ENCODE measurements around the gene LRP1. TPM values are rescaled to one million over a fixed set of nuclear protein-coding genes. Genes with fewer than 3 reads are reported as not detected.

Gene LRP1
- total RNA-seq, 3 donors from 2014 or later (not counting 1 experiment from before 2014, with no cell fraction given) = 6.7 to 13.1 (median 9.5) TPM

- ATAC-seq (no peak), DNase-seq (no peak)
- Mint-ChIP-seq H3K9me3 (no peaks in the 10 kb centered on the region), H3K27ac (no peak overlapping the region), H3K27me3 (ENCODE audit: low read depth in 2 of 2) (no peaks in the 10 kb centered on the region), H3K4me3 (no peak overlapping the region), H3K36me3 (no peaks in the 10 kb centered on the region), H3K4me1 (peaks cover 4% of the 10 kb centered on the region in 2 donors)
- Histone ChIP-seq H3K27me3 (ENCODE audit: control insufficient read depth, insufficient read depth, low read length) (no peaks in the 10 kb centered on the region), H3K4me1 (ENCODE audit: control insufficient read depth, insufficient read depth, low read length) (peaks cover 6% of the 10 kb centered on the region), H3K9me3 (ENCODE audit: control insufficient read depth, insufficient read depth, low read length) (no peaks in the 10 kb centered on the region), H3K4me3 (ENCODE audit: low read length) (no peak overlapping the region), H3K36me3 (ENCODE audit: control insufficient read depth, insufficient read depth, low read length) (peaks cover 62% of the 10 kb centered on the region), H3K27ac (ENCODE audit: low read length) (no peak overlapping the region)
- TF ChIP-seq, protein P1, sequence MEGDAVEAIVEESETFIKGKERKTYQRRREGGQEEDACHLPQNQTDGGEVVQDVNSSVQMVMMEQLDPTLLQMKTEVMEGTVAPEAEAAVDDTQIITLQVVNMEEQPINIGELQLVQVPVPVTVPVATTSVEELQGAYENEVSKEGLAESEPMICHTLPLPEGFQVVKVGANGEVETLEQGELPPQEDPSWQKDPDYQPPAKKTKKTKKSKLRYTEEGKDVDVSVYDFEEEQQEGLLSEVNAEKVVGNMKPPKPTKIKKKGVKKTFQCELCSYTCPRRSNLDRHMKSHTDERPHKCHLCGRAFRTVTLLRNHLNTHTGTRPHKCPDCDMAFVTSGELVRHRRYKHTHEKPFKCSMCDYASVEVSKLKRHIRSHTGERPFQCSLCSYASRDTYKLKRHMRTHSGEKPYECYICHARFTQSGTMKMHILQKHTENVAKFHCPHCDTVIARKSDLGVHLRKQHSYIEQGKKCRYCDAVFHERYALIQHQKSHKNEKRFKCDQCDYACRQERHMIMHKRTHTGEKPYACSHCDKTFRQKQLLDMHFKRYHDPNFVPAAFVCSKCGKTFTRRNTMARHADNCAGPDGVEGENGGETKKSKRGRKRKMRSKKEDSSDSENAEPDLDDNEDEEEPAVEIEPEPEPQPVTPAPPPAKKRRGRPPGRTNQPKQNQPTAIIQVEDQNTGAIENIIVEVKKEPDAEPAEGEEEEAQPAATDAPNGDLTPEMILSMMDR (IDR thresholded peaks at IDR 0.05) = no peak
- 94% methylated on average over 4 of the region's 4 CpGs for whole genome bisulfite sequencing (ENCODE audit: insufficient coverage)
- intact Hi-C loops (cut with micrococcal nuclease) = no loop called here
Observed at GRCh38 chr12:57260366-57260765, 132.1 kb downstream of the LRP1 start.

GRCh38 chr12:57261428-57261865, 133.2 kb downstream of the LRP1 start:
- no peak for DNase-seq
- ATAC-seq = no peak
- no peaks in the 10 kb centered on the region for H3K9me3 ChIP-seq (ENCODE audit: control insufficient read depth, insufficient read depth, low read length)
- H3K27me3 ChIP-seq (ENCODE audit: control insufficient read depth, insufficient read depth, low read length) = no peaks in the 10 kb centered on the region
- TF ChIP-seq, protein P1 (IDR thresholded peaks at IDR 0.05) = no peak
- Mint-ChIP-seq H3K9me3 (no peaks in the 10 kb centered on the region), H3K36me3 (no peaks in the 10 kb centered on the region), H3K27me3 (ENCODE audit: low read depth in 2 of 2) (no peaks in the 10 kb centered on the region), H3K4me1 (peaks cover 4% of the 10 kb centered on the region in 2 donors), H3K4me3 (no peak overlapping the region), H3K27ac (no peak overlapping the region)
- no peak overlapping the region for H3K4me3 ChIP-seq (ENCODE audit: low read length)
- 86% methylated on average over 1 of the region's 2 CpGs for WGBS (ENCODE audit: insufficient coverage)
- no peak overlapping the region for H3K27ac ChIP-seq (ENCODE audit: low read length)
- H3K36me3 ChIP-seq (ENCODE audit: control insufficient read depth, insufficient read depth, low read length) = peaks cover 53% of the 10 kb centered on the region
- intact Hi-C loops (cut with micrococcal nuclease) = no loop called here
- peaks cover 6% of the 10 kb centered on the region for H3K4me1 ChIP-seq (ENCODE audit: control insufficient read depth, insufficient read depth, low read length)

GRCh38 chr12:57262126-57262822, 134.0 kb downstream of the LRP1 start:
- intact Hi-C loops (cut with micrococcal nuclease) = no loop called here
- ATAC-seq (no peak), DNase-seq (no peak)
- no peaks in the 10 kb centered on the region for H3K27me3 ChIP-seq (ENCODE audit: control insufficient read depth, insufficient read depth, low read length)
- H3K36me3 ChIP-seq (ENCODE audit: control insufficient read depth, insufficient read depth, low read length) = peaks cover 55% of the 10 kb centered on the region
- H3K4me3 ChIP-seq (ENCODE audit: low read length) = no peak overlapping the region
- H3K4me1 ChIP-seq (ENCODE audit: control insufficient read depth, insufficient read depth, low read length) = peaks cover 6% of the 10 kb centered on the region
- H3K36me3 Mint-ChIP-seq = no peaks in the 10 kb centered on the region
- no peaks in the 10 kb centered on the region for H3K9me3 ChIP-seq (ENCODE audit: control insufficient read depth, insufficient read depth, low read length)
- 100% methylated on average over 1 of the region's 3 CpGs for WGBS (ENCODE audit: insufficient coverage)
- H3K27ac Mint-ChIP-seq = no peak overlapping the region
- TF ChIP-seq, protein P1 (IDR thresholded peaks at IDR 0.05) = no peak
- no peaks in the 10 kb centered on the region for H3K27me3 Mint-ChIP-seq (ENCODE audit: low read depth in 2 of 2)
- H3K27ac ChIP-seq (ENCODE audit: low read length) = no peak overlapping the region
- peaks cover 4% of the 10 kb centered on the region in 2 donors for H3K4me1 Mint-ChIP-seq
- H3K4me3 Mint-ChIP-seq = no peak overlapping the region
- no peaks in the 10 kb centered on the region for H3K9me3 Mint-ChIP-seq

Other genes starting within 250 kb of the LRP1 start
- gene SDR9C7, start 194.1 kb upstream of the LRP1 start, total RNA-seq = under 1 TPM in 1 of 3 donors, not detected in 2; 0.20 TPM
- gene RDH16, start 170.9 kb upstream of the LRP1 start, total RNA-seq = 1 to 10 TPM; 1.3 to 2.3 (median 1.6) TPM
- gene ZBTB39, start 121.9 kb upstream of the LRP1 start, total RNA-seq = 10 to 100 TPM in 2 of 3 donors, 1 to 10 TPM in 1; 9.5 to 17.6 (median 12.5) TPM
- gene TAC3, start 112.0 kb upstream of the LRP1 start, total RNA-seq = not detected
- gene MYO1A, start 78.4 kb upstream of the LRP1 start, total RNA-seq = 1 to 10 TPM in 1 of 3 donors, not detected in 2; 1.1 TPM
- 10 to 100 TPM; 11.1 to 16.7 (median 12.1) TPM for gene NEMP1, start 49.7 kb upstream of the LRP1 start, total RNA-seq
- gene NAB2, start 39.4 kb upstream of the LRP1 start, total RNA-seq = 1 to 10 TPM; 4.2 to 7.0 (median 5.4) TPM
- gene STAT6, start 17.1 kb upstream of the LRP1 start, total RNA-seq = 100 to 1,000 TPM; 277 to 340 (median 319) TPM
- not detected for gene LRP1-AS, start 19.1 kb downstream of the LRP1 start, total RNA-seq
- gene NXPH4, start 88.3 kb downstream of the LRP1 start, total RNA-seq = under 1 TPM in 1 of 3 donors, not detected in 2; 0.82 TPM
- gene SHMT2, start 101.2 kb downstream of the LRP1 start, total RNA-seq = 10 to 100 TPM; 28.6 to 39.3 (median 34.9) TPM
- gene STAC3, start 122.7 kb downstream of the LRP1 start, total RNA-seq = 1 to 10 TPM; 2.4 to 4.1 (median 3.8) TPM